Forelimb muscle (tissue), 1 donor: Measurements from ENCODE around the gene MCL1. TPM values are rescaled to one million over a fixed set of nuclear protein-coding genes. Genes with fewer than 3 reads are reported as not detected.

Source experiments
- DNase-seq: peaks from one replicate; pipeline ENCODE4 v3.0.0-alpha.2; 2013; ENCODE audit warnings: low read depth
- polyA plus RNA-seq: library from polyadenylated mRNA; unstranded; fragments of 120-200 nt; gene quantifications from one replicate; pipeline ENCODE4 v1.2.1, GENCODE V29; 2013; ENCODE audit not compliant: insufficient read length

MCL1 gene
- polyA plus RNA-seq, 1 donor = 126 TPM

DNA sequence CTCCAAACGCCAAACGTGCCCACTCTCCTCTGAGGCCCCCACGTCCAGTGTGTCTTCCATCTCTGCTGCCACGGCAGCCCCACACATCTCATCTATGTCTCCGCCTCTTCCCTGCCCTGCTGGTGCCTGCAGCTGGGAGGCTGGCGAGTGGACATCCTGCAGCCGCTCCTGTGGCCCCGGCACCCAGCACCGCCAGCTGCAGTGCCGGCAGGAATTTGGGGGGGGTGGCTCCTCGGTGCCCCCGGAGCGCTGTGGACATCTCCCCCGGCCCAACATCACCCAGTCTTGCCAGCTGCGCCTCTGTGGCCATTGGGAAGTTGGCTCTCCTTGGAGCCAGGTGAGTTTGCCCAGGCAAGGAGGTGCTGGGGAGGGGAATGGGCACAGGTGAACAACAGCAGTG lies 21.6 kb downstream of the MCL1 start:
- DNase-seq = no peak

DNA sequence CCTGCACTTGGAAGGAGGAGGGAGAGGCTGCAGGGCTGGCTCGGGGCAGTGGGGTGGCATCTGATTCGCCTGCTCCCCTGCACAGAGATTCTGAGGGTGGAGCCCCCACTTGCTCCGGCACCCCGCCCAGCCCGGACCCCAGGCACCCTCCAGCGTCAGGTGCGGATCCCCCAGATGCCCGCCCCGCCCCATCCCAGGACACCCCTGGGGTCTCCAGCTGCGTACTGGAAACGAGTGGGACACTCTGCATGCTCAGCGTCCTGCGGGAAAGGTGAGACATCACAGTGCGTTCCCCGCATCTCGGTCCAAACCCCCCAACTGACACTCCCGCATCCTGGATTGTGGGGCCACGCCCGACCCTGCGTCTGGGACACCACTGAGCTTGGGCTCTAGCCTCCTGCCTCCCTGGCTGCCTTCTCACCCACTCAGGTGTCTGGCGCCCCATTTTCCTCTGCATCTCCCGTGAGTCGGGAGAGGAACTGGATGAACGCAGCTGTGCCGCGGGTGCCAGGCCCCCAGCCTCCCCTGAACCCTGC lies 22.3 kb downstream of the MCL1 start:
- no peak for DNase-seq

DNA sequence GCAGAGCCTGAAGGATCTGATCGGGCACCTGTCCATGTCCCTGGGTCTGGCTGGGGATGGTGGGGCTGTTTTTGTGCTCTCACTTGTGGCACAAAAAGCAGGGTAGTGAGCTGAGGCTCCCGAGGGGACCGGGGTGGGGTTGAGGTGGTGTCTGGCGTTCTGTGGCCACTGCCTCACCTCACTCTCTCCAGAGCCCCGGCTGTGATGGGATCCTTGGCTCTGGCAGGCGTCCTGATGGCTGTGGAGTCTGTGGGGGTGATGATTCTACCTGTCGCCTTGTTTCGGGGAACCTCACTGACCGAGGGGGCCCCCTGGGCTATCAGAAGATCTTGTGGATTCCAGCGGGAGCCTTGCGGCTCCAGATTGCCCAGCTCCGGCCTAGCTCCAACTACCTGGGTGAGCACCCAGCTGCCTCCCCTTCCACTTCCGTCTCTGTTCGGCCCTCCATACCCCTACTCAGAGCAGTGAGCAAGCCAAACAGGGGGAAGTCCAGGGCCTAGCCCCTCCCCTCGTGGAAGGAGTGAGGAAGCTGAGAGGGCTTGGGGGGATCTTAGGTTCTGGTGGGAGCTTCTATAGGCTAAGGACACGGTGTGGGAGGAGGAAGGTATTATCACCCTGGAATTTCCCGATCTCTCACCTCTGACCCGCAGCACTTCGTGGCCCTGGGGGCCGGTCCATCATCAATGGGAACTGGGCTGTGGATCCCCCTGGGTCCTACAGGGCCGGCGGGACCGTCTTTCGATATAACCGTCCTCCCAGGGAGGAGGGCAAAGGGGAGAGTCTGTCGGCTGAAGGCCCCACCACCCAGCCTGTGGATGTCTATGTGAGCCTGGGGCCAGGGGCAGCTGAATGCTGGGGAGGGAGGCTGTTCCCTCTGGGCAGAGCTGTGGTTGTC lies 23.2 kb downstream of the MCL1 start:
- no peak for DNase-seq

DNA sequence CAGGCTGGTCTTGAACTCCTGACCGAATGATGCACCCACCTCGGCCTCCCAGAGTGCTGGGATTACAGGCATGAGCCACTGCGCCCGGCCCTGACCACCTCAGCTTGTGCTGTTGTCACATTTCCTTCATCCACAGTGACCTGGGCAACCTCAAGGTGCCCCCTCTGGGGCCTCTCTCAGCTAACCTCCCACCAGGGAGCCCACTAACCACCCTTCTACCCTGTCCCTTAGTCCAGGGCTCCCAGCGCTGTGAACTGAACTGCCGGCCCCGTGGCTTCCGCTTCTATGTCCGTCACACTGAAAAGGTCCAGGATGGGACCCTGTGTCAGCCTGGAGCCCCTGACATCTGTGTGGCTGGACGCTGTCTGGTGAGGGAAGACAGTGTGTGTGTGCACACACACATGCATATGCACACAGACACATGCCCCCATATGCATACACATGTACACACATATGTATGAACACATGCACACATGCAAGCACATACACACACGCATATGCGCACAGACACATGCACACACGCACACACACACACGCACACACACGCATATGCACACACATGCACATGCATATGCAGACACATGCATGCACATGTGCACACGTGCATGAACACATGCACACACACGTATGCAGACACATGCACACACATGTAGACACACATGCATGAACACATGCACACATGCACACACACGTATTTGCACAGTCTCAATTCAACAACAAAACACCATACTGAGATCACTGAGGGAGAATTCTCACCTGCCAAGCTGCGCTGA lies 24.0 kb downstream of the MCL1 start:
- no peak for DNase-seq

DNA sequence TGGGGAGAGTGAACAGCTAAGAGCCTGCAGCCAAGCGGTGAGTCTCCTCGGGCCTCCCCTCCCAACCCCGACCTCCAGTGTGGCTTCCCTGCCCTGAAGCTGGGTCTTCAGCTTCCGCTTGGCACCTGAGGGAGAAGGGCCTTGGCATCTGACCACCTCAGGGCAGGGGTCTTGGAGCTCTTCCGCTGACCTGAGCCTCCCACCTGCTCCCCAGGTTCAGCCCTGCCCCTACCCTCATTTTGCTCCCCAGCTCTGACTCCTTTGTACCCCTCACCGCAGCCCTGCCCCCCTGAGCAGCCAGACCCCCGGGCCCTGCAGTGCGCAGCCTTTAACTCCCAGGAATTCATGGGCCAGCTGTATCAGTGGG lies 25.3 kb downstream of the MCL1 start:
- no peak for DNase-seq

DNA sequence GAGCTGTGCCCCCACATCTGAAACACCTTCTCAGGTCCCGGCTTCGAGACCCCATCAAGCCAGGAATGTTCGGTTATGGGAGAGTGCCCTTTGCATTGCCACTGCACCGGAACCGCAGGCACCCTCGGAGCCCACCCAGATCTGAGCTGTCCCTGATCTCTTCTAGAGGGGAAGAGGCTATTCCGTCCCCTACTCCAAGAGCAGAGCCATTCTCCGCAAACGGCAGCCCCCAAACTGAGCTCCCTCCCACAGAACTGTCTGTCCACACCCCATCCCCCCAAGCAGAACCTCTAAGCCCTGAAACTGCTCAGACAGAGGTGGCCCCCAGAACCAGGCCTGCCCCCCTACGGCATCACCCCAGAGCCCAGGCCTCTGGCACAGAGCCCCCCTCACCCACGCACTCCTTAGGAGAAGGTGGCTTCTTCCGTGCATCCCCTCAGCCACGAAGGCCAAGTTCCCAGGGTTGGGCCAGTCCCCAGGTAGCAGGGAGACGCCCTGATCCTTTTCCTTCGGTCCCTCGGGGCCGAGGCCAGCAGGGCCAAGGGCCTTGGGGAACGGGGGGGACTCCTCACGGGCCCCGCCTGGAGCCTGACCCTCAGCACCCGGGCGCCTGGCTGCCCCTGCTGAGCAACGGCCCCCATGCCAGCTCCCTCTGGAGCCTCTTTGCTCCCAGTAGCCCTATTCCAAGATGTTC lies 25.9 kb downstream of the MCL1 start:
- DNase-seq = no peak

DNA sequence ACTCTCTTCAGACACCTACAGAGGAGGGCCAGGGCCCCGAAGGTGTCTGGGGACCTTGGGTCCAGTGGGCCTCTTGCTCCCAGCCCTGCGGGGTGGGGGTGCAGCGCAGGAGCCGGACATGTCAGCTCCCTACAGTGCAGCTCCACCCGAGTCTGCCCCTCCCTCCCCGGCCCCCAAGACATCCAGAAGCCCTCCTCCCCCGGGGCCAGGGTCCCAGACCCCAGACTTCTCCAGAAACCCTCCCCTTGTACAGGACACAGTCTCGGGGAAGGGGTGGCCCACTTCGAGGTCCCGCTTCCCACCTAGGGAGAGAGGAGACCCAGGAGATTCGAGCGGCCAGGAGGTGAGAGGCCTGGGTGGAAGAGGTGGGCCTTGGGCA lies 26.5 kb downstream of the MCL1 start:
- DNase-seq = no peak

DNA sequence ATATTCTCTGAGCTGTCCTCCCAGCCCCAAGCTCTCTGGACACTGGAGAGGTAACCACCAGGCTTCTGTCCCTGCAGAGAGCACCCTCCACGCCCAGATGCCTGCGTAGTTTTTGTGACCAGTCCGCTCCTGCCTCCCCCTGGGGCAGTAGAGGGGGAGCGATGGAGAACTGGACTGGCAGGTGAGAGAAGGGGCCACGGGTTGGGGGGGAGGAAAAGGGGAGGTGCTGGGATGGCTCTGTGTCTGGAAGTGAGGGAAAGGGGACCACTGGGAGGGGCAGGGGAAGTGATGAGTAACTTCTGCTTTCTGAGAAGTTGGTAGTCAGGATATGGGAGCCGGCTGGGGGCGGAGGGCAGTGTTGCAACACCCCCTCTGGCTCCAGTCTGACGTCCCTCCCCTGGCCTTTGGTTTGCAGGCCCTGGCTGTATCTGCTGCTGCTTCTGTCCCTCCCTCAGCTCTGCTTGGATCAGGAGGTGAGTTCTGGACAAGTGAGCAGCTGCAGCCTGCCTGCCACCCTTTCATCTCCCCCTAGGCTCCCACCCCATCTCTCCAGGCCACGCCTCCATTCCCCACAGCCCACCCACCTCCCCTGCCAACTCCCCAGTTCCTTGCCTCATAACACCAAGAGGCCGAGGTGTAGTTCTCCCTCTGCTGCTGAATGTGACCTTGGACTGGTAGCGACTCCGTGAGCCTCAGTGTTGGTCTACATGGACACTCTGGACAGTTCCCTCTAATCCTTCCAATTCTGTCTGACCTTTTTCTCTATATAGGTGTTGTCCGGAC lies 27.1 kb downstream of the MCL1 start:
- DNase-seq = no peak

DNA sequence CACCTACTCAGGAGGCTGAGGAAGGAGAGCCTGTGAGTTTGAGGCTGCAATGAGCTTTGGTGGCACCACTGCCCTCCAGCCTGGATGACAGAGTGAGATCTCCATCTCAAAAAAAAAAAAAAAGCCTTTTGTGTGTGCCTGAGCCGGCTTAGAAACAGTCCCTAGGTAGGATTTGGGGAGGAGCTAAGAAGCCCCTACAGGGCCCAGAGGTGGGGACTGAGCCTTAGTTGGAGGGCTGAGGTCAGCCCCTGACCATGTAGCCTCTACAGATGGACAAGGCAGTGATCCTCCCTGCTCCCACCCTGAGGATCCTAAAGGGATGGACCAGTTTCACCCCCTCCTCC lies 27.7 kb downstream of the MCL1 start:
- DNase-seq = no peak

DNA sequence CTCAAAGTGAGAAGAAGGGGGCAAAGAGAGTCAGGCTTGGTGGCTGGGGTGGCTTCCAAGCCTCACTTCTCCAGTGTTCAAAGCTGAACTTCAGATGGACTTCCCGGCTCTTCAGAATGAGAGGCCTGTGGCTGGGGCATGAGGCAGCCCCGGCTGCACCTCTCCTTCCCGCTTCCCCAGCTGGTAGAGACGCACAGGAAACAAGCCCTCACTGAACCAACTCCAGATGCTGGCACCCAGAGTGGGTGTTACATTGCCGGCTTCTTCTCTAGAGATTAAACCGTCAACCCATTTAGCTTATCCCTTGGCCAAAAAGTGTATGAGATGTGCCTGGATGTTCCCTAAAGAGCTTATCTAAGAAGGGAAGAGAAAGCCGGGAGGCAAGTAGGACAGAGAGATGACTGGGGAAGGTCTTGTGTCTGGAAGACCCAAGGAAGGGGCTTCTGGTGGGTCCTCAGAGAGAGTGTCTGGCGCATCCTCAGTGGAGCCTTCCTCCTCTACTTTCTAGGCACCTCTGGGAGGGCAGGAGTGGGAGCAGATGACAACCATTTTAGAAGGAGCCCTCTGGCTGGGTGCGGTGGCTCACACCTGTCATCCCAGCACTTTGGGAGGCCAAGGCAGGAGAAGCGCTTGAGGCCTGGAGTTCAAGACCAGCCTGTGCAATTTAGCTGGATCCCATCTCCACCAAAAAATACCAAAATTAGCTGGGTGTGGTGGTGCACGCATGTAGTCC lies 28.2 kb downstream of the MCL1 start:
- DNase-seq = no peak

DNA sequence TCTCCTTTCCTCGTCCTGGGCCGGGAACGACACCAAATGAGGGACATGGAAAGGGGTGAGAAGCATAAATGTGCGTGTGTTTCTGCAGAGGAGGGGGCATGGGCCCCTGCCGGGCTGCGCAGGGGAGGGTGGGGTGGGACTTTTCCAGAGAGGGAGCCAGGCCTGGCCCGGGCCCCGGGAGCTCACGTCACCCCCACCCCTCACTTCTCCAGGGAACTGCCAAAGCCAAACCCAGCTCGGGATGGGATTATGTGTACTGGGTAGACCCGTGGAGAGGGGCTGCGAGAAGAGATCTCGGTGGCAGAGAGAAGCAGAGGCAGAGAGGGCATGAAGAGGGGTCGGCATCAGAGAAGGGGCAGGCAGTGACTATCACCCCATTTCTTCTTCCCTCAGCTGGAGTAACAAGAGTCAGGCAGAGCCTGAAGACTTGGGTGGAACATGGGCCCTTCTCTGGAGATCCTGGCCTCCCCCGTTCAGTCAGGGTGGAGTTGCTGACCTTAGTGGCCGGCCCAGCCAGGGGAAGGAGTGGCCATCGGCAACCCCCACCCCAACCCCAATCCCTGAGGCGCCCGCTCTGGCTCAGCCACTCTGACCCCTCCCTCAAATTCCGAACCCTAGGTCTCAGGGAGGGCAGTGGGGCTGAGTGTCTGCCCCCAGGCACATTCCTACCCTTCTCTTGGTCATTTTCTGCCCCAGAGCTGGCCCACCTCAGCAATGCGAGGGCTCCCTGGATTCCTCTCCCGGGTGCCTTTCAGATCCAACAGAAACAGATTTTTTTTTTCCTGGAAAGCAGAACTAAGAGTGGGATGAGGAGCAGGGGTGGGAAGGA lies 29.0 kb downstream of the MCL1 start:
- no peak for DNase-seq

DNA sequence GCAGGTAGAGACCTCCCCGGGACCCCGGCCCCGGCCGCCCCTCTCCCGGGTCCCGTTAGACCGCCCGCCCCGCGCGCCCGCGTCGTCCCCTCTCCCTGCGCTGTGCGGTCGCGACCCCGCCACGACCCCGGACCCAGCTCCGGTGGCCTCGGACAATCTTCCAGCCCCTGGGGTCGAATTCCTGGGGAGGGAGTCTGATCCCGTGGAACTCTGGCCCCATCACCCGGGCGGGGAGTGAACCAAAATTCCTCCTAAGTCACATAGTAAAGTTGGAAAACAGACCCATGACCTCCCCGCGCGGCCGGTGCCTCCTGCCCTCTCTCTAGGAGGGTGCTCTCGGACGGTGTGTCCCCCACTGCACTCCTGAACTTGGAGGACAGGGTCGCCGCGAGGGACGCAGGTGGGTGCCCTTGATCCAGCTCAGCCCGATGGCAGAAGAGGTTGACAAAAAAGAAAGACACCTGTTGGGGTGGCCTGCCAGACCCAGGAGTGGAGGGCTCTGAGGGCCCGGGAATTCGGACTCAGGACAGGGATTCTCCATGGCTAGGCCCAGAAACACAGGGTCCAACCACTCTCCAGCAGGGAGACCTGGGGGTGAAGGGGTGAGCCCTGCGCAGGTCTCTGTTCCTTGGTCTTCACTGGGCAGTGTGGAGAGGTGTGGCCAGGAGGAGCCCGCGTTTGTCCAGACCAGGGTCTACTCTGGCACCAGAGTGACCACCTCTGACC lies 29.8 kb downstream of the MCL1 start:
- no peak for DNase-seq

DNA sequence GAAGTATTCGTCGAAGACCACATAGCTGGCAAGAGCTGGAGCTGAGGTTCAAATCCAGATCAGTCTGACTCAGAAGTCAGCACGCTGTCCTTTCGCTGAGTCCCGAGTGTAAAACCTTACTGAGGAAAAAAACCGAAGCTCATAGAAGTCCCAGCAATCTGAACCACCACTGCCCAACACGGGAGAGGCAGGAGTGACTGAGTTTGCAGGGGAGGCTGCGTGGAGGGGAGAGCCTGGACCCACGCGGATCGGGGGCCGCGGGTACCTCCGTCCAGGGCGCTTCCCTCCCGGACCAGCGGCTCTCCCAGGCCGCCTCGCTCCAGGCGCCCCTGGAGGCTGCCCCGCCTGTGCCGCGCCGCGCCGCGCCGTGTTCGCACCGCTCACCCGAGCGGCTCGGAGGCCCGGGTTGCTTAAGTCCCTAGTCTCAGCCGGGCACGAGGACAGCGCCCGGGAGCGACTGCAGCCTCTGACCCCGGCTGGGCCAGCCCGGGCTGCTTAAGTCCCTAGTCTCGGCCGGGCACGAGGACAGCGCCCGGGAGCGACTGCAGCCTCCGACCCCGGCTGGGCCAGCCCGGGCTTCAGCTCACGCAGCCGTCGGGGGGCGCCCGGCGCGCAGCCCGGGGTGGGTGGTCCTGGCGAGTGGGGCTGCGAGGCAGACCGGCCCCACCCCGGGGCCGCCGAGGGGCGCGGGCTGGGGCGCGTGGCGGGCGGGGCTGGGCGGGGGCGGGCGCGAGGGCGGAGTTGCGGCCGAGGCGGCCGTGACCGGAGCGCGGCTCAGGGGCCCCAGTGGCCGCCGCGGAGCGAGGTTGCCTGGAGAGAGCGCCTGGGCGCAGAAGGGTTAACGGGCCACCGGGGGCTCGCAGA lies 30.5 kb downstream of the MCL1 start, which contains the start of gene ADAMTSL4:
ADAMTSL4 (plus strand) TSS at position 777 of the 864 bp plus-strand sequence. CDS start 2,881 bp downstream, outside the sequence.
- no peak for DNase-seq

DNA sequence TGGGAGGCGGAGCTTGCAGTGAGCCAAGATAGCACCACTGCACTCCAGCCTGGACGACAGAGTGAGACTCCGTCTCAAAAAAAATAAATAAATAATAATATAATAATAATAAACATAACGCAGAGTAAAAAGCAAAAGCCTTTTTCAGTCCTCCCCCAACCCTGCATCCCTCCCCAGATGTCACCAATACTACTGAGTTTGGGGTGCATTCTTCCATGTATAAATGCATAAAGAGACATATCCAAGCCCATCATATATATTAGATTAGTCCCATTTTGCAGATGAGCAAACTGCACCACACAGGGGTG lies 31.1 kb downstream of the MCL1 start:
- no peak for DNase-seq

DNA sequence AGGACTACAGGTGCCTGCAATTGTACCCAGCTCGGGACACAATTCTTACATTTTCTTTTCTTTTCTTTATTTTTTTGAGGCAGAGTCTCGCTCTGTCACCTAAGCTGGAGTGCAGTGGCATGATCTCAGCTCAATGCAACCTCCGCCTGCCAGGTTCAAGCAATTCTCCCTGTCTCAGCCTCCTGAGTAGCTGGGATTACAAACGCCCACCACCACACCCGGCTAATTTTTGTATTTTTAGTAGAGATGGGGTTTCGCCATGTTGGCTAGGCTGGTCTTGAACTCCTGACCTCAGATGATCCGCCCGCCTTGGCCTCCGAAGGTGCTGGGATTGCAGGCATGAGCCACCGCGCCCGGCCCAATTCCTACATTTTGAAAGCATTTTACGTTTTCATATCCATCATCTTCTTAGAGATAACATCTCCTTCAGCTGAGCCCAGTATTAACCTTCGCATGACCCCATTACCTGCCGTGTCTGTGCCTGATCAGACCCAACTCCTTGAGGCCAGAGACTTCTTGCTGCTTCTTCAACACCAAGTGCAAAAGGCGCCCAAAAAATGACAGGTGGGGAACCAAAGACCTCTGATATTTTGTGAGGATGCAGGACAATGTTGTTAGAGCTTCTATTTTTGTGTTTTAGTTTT lies 33.0 kb downstream of the MCL1 start:
- no peak for DNase-seq

DNA sequence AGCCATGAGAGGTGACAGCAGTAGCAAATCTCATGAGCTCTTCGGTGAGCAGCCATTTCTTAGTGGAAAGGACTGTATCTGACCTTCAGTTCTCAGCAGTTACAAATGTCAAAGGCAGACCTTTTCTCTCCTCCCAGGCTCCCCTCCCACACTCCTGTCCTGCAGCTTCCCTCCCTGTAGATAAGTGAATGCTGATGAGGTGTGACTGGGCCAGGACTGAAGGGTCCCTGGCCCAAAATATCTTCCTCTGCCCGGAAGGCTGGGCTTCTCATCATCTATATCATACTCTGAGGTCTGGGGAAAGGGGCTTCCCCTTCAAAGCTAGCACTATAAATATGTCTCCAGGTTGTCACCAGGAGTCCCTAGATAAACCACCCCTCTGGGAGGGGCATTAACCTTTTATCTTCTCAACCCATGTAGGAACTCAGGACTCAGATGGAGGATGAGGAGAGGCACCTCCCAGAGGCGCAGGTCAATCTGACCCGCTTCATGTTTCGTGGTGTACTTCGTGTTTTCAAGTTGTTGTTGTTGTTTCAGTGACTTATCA lies 33.9 kb downstream of the MCL1 start:
- DNase-seq = no peak

DNA sequence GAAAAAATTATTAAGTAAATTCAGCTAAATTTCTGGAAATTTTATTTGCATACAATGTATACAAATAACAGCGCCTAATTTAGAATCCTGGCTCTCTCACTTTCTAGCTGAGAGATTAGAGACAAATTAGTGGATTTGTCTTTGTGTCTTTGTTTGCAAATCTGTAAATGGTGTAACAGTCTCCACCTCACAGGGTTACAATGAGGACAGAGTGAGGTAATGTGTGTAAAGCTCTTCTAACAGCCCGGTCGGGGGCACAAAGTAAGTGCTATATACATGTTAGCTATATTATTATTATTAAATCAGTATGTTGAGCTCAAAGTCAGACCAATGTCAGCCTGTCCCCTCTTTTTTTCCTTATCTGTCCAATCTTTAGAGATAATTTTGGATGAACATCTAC lies 35.2 kb downstream of the MCL1 start:
- DNase-seq = no peak
